Neural cell (in vitro differentiated cells): ENCODE results near the gene ADPRH.

Source experiments
- EP300 ChIP-seq: fragments of 450-650 bp; conservative IDR thresholded peaks from 2 replicates; pipeline ENCODE4 v1.6.1; 2014; ENCODE audit warnings: antibody characterized with exemption, mild to moderate bottlenecking, moderate library complexity; ENCODE audit not compliant: poor library complexity, severe bottlenecking
- EZH2 ChIP-seq: fragments of 200-600, 300-800 bp; shearing (Covaris generic), sonication (generic); IDR thresholded peaks from 2 replicates; pipeline ENCODE4 v1.6.1; 2014; ENCODE audit warnings: antibody characterized with exemption, low read length, borderline replicate concordance, mild to moderate bottlenecking; ENCODE audit not compliant: insufficient read depth, poor library complexity, severe bottlenecking
- POLR2AphosphoS5 ChIP-seq: IDR thresholded peaks from 2 replicates; pipeline ENCODE4 v1.6.1; 2012
- SMC3 ChIP-seq: fragments of 450-650 bp; conservative IDR thresholded peaks from 2 replicates; pipeline ENCODE4 v1.6.1; 2014; ENCODE audit warnings: antibody characterized with exemption, mild to moderate bottlenecking, moderate library complexity; ENCODE audit not compliant: poor library complexity
- TAF1 ChIP-seq: IDR thresholded peaks from 2 replicates; pipeline ENCODE4 v1.6.1; 2012; ENCODE audit warnings: low read depth
- TF ChIP-seq, protein P1 (sequence below): fragments of 450-650 bp; IDR thresholded peaks from 2 replicates; pipeline ENCODE4 v1.5.1; 2014; ENCODE audit warnings: antibody characterized with exemption, mild to moderate bottlenecking, moderate library complexity; ENCODE audit not compliant: poor library complexity, severe bottlenecking

DNA sequence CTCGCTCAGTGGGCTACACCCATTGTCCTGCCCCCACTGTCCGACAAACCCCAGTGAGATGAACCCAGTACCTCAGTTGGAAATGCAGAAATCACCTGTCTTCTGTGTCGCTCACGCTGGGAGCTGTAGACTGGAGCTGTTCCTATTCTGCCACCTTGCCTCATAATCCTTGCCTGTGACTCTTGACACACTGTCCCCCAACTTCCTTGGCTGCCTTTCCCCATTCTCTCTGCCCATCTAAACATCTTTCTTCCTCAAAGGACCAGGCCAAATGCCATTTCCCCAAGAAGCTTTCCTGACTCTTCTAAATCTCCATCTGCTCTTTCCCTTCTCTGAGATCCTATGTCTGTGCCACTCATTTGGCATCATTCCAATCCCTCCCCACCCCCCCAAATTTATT lies 10.1 kb upstream of the ADPRH start:
- TF ChIP-seq, protein P1, sequence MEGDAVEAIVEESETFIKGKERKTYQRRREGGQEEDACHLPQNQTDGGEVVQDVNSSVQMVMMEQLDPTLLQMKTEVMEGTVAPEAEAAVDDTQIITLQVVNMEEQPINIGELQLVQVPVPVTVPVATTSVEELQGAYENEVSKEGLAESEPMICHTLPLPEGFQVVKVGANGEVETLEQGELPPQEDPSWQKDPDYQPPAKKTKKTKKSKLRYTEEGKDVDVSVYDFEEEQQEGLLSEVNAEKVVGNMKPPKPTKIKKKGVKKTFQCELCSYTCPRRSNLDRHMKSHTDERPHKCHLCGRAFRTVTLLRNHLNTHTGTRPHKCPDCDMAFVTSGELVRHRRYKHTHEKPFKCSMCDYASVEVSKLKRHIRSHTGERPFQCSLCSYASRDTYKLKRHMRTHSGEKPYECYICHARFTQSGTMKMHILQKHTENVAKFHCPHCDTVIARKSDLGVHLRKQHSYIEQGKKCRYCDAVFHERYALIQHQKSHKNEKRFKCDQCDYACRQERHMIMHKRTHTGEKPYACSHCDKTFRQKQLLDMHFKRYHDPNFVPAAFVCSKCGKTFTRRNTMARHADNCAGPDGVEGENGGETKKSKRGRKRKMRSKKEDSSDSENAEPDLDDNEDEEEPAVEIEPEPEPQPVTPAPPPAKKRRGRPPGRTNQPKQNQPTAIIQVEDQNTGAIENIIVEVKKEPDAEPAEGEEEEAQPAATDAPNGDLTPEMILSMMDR = no peak
- TF ChIP-seq TAF1 (no peak), POLR2AphosphoS5 (no peak), EZH2 (no peak), SMC3 (no peak), EP300 (no peak)
